A549 (cell line): Measurements from ENCODE around the gene CENPF.

Experiments
- POLR2AphosphoS2 ChIP-seq: conservative IDR thresholded peaks from 2 replicates; pipeline ENCODE4 v1.6.1; 2012; ENCODE audit warnings: low read length, improper control_type of control experiment, inconsistent platforms
- TF ChIP-seq, protein P1 (sequence below): fragments of >200 bp; sonication (Bioruptor Twin); formaldehyde crosslinking; IDR thresholded peaks from 3 replicates; pipeline ENCODE4 v1.6.1; 2016

DNA sequence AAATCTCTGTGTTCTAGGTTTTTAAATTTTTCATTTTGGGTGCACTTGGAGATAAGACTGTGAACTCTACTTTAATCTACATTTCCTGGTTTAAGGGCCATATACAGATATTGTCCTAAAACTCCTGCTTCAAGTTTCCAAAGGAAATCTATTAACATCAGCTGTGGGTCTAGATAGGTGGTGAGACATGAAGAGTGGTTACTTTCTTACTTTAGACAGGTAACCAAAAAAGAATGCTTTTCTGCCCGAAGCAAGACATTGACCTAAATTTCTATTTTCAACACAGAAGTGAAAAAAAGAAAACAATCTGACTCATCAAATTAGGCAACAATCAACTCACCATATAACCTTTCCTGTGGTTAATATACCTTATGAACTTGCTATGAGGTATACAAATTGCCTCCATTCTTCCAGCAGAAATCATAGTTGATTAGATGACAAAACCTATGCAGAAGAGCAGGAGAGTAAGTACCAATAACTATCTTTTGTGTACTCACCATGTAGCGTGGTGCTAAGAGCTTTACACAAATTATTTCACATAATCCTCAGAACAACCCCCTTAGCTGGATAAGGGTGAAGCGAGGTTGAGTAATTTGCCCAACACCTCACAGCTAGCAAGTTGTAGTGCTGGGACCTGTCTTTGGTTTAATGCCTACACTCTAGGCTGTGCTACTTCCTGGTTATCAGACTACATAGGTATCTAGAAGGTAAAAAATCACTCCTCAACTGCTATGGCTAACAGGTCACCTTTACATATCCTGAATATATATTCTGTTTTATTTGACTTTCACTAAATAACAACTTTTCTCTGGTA lies 28.2 kb upstream of the CENPF start:
- TF ChIP-seq, protein P1, sequence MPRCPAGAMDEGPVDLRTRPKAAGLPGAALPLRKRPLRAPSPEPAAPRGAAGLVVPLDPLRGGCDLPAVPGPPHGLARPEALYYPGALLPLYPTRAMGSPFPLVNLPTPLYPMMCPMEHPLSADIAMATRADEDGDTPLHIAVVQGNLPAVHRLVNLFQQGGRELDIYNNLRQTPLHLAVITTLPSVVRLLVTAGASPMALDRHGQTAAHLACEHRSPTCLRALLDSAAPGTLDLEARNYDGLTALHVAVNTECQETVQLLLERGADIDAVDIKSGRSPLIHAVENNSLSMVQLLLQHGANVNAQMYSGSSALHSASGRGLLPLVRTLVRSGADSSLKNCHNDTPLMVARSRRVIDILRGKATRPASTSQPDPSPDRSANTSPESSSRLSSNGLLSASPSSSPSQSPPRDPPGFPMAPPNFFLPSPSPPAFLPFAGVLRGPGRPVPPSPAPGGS = no peak
- no peak for TF ChIP-seq POLR2AphosphoS2
